Heart left ventricle (tissue), 16 donors: ENCODE results near the gene CARD10. TPM values are rescaled to one million over a fixed set of nuclear protein-coding genes. Genes with fewer than 3 reads are reported as not detected.

Source experiments
- ATAC-seq, 4 donors: fragments of 200-7000 bp; cut with Tn5 transposase; one replicate each; pipeline ENCODE4 v1.9.1; 2020 to 2022; ENCODE audit warnings: moderate library complexity in 4 of 4, mild to moderate bottlenecking in 3 of 4, moderate number of reproducible peaks in 1 of 4
- DNase-seq, 5 donors: peaks; one replicate each; pipeline ENCODE4 v3.0.0-alpha.2; 2020
- H3K27ac ChIP-seq, 12 donors: fragments of 200-600 bp; sonication (generic) in 4 of 12; one replicate each; pipeline versions ENCODE4 v1.5.0 to v1.8.0; 2016 to 2022; ENCODE audit warnings: mild to moderate bottlenecking in 2 of 12
- H3K27me3 ChIP-seq, 9 donors: fragments of 200-600 bp; sonication (generic) in 2 of 9; one replicate each; pipeline versions ENCODE4 v1.5.1 to v1.8.0; 2016 to 2022; ENCODE audit warnings: mild to moderate bottlenecking in 3 of 9
- H3K36me3 ChIP-seq, 9 donors: fragments of 200-600 bp; sonication (generic) in 2 of 9; one replicate each; pipeline versions ENCODE4 v1.5.0 to v1.8.0; 2018 to 2022; ENCODE audit warnings: mild to moderate bottlenecking in 2 of 9
- H3K4me1 ChIP-seq, 12 donors: fragments of 200-600 bp; sonication (generic) in 4 of 12; one replicate each; pipeline versions ENCODE4 v1.5.0 to v1.8.0; 2016 to 2022; ENCODE audit warnings: mild to moderate bottlenecking in 3 of 12
- H3K4me3 ChIP-seq, 12 donors: fragments of 200-600 bp; sonication (generic) in 4 of 12; one replicate each; pipeline versions ENCODE4 v1.5.0 to v1.8.0; 2017 to 2022; ENCODE audit warnings: mild to moderate bottlenecking in 9 of 12, moderate library complexity in 4 of 12
- H3K9me3 ChIP-seq, 12 donors: fragments of 200-600 bp; sonication (generic) in 4 of 12; one replicate each; pipeline versions ENCODE4 v1.5.0 to v1.8.0; 2016 to 2022; ENCODE audit warnings: mild to moderate bottlenecking in 1 of 12
- CTCF ChIP-seq, 12 donors: fragments of 200-600 bp; sonication (generic) in 4 of 12; IDR thresholded peaks; one replicate each; pipeline versions ENCODE4 v1.5.0 to v1.8.0; 2018 to 2022; ENCODE audit warnings: antibody characterized with exemption in 12 of 12, mild to moderate bottlenecking in 5 of 12
- POLR2A ChIP-seq, 2 donors: fragments of 450-650 bp; IDR thresholded peaks; one replicate each; pipeline ENCODE4 v1.6.1; 2017; ENCODE audit warnings: antibody characterized with exemption in 2 of 2, mild to moderate bottlenecking in 2 of 2, moderate library complexity in 2 of 2
- WGBS, 4 donors: extraction: QIAGEN DNeasy Blood & Tissue Kit in 2 of 4; methylation state at CpG; one replicate each; pipeline versions ENCODE4 v1.1.5 to v1.1.7; 2013 to 2018; 5-methylcytosine and 5-hydroxymethylcytosine counted together
- intact Hi-C, 10 donors: fragments of 100-400 bp; cut with DNase I; formaldehyde crosslinking; loops; one replicate each; pipeline versions ENCODE4 v1.11.1 to v1.14.2; 2022
- polyA plus RNA-seq, 2 donors: library from polyadenylated mRNA; stranded (reverse); fragments of 200-250 nt; gene quantifications; one replicate each; pipeline ENCODE4 v1.2.3, GENCODE V29; 2013
- total RNA-seq, 9 donors: library from RNA; depleted of rRNA in 2 of 9; stranded (reverse); fragments of >200 nt in 2 of 9; fragmentation: NEBNext Ultra II Directional in 3 of 9; extraction: Animal tissue kit (Norgen Biotek cat#: 25700) in 3 of 9; gene quantifications; one replicate each; pipeline versions ENCODE4 v1.1.0 to v1.2.4, GENCODE V29; 2016 to 2023
- donor health status: ischemic (EF 13 %, LVEDD 7.1; RV severe dilation, severe dysfunction).
- donor health status: healthy with polysubstance abuse.
- donor health status: DM: no; HTN: yes; CAD: no.
- donor health status: DM: no; HTN: no; CAD: no.
- donor health status: ischemic (EF 25% LVEDD 6.9; RV normal size, moderate dysfunction).
- donor health status: ischemic (EF 25% LVEDD 5.7; RV mildly dilated, moderate dysfunction).
- donor health status: healthy.
- donor health status: DM: yes; HTN: yes; CAD: no.
- donor health status: ischemic (EF 35%, LVEDD 5.7; RV mildly dilated, moderate dysfunction).
- donor health status: nonischemic (EF 11% LVEDD 7.7; RV severe dilation, severe dysfunction).
- donor health status: DM: yes; HTN: yes; CAD: no.
- donor health status: PGD.
- donor health status: ischemic (EF 29% LVEDD 5.4; RV normal size, mild dysfunction).
- donor health status: nonischemic (EF 23%, LVEDD 6.1; RV moderate dilation, normal function).

CARD10 gene
- total and polyA plus RNA-seq, 11 donors: 5.2 to 13.9 (median 8.1) TPM

DNA sequence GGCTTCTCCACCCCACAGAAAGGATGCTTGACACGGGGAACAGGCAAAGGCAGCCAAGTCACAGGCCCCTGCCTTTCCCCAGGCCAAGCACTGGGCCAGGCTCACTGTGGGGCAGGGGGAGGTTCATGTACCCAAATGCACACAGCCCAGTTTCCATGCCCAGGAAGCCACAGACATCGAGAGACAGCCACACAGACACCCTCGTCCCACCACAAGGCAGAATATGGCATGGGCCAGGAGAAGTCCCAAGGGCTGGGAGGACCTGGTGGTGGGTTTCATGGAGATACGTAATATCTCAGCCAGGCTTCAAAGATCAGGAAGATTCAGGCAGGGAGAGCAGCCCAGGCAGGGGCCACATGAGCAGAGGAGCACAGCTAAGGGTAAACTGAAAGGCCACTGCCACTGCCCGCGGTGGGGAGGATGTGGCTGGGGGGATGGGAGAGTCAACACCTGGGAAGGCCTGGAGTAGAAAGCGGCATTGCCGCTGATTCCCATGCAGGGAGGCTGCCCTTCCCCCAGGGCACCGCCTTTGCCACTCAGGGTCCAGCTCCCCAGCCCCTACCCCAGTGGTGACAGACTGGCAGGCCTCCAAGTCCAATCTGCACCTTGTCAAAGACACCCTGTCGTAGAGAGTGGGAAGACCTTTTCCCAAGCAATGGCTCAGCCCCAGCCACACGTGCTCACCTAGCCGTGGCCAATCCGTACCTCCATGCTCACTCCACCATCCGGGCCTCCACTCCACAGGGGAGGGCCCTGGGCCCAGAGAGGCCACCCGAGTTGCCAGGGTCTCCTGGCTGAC, 30.7 kb downstream of the CARD10 start:
- WGBS, 4 donors: 54 to 73% (median 60%) methylated on average over 15 of the region's 15 CpGs
- Histone ChIP-seq H3K4me3 (no peak overlapping the region), H3K9me3 (no peaks in the 10 kb centered on the region), H3K27me3 (peaks cover 0 to 18% (median 0%) of the 10 kb centered on the region in 9 donors), H3K27ac (no peak overlapping the region), H3K36me3 (peaks cover 0 to 13% (median 0%) of the 10 kb centered on the region in 9 donors), H3K4me1 (peaks cover 0 to 36% (median 11%) of the 10 kb centered on the region in 12 donors)
- ATAC-seq: no peak
- TF ChIP-seq CTCF (IDR thresholded peaks at IDR 0.05) (no peak), POLR2A (IDR thresholded peaks at IDR 0.05) (no peak)
- intact Hi-C loops: loop anchor here in 1 of 10 donors (5.0 kb wide), 1 partner anchor 51 kb away; no protein-coding TSS in a partner anchor
- DNase-seq: no peak

GRCh38 chr22:37487571-37487970, 31.6 kb downstream of the CARD10 start:
- WGBS, 4 donors: 77 to 82% (median 79%) methylated on average over 4 of the region's 4 CpGs
- Histone ChIP-seq H3K4me3 (no peak overlapping the region), H3K4me1 (peaks cover 0 to 40% (median 17%) of the 10 kb centered on the region in 12 donors), H3K27me3 (peaks cover 0 to 18% (median 0%) of the 10 kb centered on the region in 9 donors), H3K27ac (peak overlapping the region in 2 of 12 donors; percentile 5 to 86), H3K9me3 (no peaks in the 10 kb centered on the region), H3K36me3 (peaks cover 0 to 12% (median 0%) of the 10 kb centered on the region in 9 donors)
- no peak for TF ChIP-seq CTCF (IDR thresholded peaks at IDR 0.05)
- TF ChIP-seq POLR2A (IDR thresholded peaks at IDR 0.05): no peak
- intact Hi-C loops: loop anchor here in 1 of 10 donors (5.0 kb wide), 1 partner anchor 50 kb away; no protein-coding TSS in a partner anchor
- ATAC-seq (no peak), DNase-seq (no peak)

- 76 to 85% (median 81%) methylated on average over 10 of the region's 10 CpGs for WGBS, 4 donors
- intact Hi-C loops: loop anchor here in 1 of 10 donors (5.0 kb wide), 1 partner anchor 50 kb away; no protein-coding TSS in a partner anchor
- Histone ChIP-seq H3K27ac (peak overlapping the region in 8 of 12 donors; percentile 5 to 97 (median 84)), H3K27me3 (peaks cover 0 to 18% (median 0%) of the 10 kb centered on the region in 9 donors), H3K9me3 (no peaks in the 10 kb centered on the region), H3K4me3 (no peak overlapping the region), H3K4me1 (peaks cover 0 to 40% (median 17%) of the 10 kb centered on the region in 12 donors), H3K36me3 (peaks cover 0 to 8% (median 0%) of the 10 kb centered on the region in 9 donors)
- no peak for ATAC-seq
- TF ChIP-seq CTCF (IDR thresholded peaks at IDR 0.05): no peak
- TF ChIP-seq POLR2A (IDR thresholded peaks at IDR 0.05): no peak
- no peak for DNase-seq
These were observed 32.1 kb downstream of the CARD10 start for GRCh38 chr22:37487129-37487528.

DNA sequence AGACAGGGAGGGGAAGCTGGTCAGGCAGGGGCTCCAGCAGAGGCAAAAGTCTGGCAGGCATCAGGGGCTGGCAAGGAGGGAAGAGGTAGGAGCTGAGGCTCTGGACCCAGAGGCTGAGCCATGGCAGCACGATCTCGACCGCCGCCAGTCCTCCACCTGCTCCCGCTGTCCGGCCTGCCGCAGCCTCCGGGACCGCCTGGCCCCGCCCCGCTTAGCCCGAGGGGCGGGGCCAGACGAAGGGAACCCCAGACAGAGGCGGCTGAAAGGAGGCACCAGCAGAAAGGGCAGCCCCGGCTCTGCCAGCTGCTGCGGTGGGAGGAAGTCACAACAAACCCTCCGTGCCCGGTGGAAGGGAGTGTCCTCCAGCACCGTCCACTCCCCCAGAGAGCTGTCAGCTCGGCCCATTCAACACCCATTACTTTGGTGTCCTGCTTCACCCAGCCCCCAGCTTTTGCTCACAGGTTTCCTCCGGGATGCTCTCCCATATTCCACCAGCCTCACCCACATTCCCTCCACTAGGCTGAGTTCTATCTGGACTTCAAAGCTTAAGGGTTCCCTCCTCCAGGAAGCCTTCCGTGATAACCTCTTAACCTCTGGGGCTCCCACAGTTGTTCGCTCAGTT, 32.9 kb downstream of the CARD10 start, which contains the start of gene MFNG:
Gene MFNG (minus strand): TSS at position 161 of the 622 bp plus-strand sequence. CDS start 207 bp downstream, outside the sequence.
- TF ChIP-seq CTCF (IDR thresholded peaks at IDR 0.05) (no peak), POLR2A (IDR thresholded peaks at IDR 0.05) (peak in 1 of 2 donors; percentile 56)
- intact Hi-C loops: loop anchor here in 1 of 10 donors (5.0 kb wide), 1 partner anchor 49 kb away; no protein-coding TSS in a partner anchor
- Histone ChIP-seq H3K27me3 (peaks cover 0 to 18% (median 0%) of the 10 kb centered on the region in 9 donors), H3K4me3 (peak within 1 kb of the TSS; percentile 7 to 77 (median 52)), H3K9me3 (no peaks in the 10 kb centered on the region), H3K36me3 (peaks cover 0 to 8% (median 0%) of the 10 kb centered on the region in 9 donors), H3K4me1 (peaks cover 0 to 40% (median 17%) of the 10 kb centered on the region in 12 donors), H3K27ac (peak within 1 kb of the TSS; percentile 55 to 97 (median 84))
- 3 to 5% (median 5%) methylated on average over 21 to 24 of the region's 24 CpGs for WGBS, 4 donors
- DNase-seq (peak; percentile 75 to 90 (median 79)), ATAC-seq (peak; percentile 44 to 78 (median 75))
